GM12865 (cell line): ENCODE data around the gene CCDC154.

Experiments
- DNase-seq: peaks from one replicate; pipeline ENCODE4 v3.0.0; 2010; ENCODE audit warnings: low read depth
- H3K4me3 ChIP-seq: 2 replicates; pipeline ENCODE4 v1.5.1; 2011; ENCODE audit warnings: mild to moderate bottlenecking, low read depth, low read length, control low read depth
- TF ChIP-seq, protein P1 (sequence below): IDR thresholded peaks from 2 replicates; pipeline ENCODE4 v1.5.1; 2011; ENCODE audit warnings: low read length, control low read depth, low read depth, inconsistent platforms; ENCODE audit not compliant: insufficient read depth; ENCODE audit errors: missing control alignments

CCDC154 gene

DNA sequence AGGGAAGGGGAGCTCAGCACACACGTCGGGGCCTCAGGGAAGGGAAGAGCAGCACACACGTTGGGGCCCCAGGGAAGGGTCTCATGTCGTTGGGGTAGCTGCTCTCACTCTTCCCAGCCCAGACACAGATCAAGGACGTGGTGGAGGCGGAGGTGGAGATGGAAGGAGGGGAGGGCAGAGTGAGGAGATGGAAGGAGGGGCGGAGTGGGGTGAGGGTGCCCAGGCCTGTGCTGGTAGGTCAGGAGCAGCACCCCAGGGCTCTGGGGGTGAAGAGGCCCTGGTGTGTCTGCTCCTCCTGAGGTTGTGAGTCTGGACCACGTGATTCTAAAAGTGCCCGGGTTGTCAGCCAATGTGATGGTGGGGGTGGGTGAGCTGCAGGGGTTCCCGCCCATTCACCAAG, 15.6 kb upstream of the CCDC154 start:
- no peak for DNase-seq
- TF ChIP-seq, protein P1, sequence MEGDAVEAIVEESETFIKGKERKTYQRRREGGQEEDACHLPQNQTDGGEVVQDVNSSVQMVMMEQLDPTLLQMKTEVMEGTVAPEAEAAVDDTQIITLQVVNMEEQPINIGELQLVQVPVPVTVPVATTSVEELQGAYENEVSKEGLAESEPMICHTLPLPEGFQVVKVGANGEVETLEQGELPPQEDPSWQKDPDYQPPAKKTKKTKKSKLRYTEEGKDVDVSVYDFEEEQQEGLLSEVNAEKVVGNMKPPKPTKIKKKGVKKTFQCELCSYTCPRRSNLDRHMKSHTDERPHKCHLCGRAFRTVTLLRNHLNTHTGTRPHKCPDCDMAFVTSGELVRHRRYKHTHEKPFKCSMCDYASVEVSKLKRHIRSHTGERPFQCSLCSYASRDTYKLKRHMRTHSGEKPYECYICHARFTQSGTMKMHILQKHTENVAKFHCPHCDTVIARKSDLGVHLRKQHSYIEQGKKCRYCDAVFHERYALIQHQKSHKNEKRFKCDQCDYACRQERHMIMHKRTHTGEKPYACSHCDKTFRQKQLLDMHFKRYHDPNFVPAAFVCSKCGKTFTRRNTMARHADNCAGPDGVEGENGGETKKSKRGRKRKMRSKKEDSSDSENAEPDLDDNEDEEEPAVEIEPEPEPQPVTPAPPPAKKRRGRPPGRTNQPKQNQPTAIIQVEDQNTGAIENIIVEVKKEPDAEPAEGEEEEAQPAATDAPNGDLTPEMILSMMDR = no peak
- no peak overlapping the region for H3K4me3 ChIP-seq

DNA sequence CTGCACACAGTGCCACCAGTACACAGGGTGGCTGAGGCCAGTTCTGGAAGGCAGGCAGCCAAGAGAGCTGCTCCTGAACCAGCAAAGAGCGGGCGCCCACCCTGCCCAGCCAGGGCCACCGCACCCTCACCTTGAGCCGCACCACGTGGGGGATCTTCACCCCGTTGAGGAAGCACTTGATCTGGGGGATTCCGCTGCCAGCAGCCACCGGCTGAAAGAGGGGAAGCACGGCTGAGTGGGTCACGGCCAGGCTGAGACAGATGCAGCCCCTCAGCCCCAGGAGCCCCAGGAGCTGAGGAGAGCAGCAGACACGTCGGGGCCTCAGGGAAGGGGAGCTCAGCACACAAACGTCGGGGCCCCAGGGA, 14.6 kb upstream of the CCDC154 start:
- no peak overlapping the region for H3K4me3 ChIP-seq
- TF ChIP-seq, protein P1 = no peak

DNA sequence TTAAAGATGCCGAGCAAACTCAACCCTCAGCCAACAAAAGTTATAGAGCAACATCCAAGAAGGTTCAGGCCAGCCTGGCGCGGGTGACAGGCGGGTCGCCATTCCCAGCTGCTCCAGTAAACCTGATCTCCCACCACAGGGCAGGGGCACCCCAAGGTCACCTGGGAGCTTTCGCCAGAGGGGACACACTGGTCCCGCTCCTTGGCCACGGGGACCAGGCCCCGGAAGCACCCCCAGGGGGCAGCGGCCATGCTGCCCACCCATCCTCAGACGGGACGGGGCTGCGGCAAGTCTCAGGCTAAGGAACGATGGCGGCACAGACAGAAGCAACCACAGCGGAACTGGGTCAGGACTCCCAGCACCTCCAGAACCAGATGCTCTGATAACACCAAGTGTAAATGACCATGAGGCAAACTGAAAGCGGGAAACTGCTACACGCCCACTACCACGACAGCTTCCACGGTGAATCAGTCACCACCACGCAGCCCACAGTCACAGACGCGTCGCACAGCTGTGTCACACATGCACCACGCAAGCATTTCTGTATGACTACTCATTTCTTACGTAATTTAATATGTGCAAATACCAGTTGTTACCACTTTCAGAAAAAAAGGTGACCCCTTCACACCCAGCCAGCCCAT, 14.1 kb upstream of the CCDC154 start:
- DNase-seq = peak; percentile 28
- H3K4me3 ChIP-seq = no peak overlapping the region

More for the DNA sequence above, 14.6 kb upstream of the CCDC154 start:
- DNase-seq = peak; percentile 52

GRCh38 chr16:1457489-1458245, 13.3 kb upstream of the CCDC154 start:
- TF ChIP-seq, protein P1 = no peak
- no peak for DNase-seq
- no peak overlapping the region for H3K4me3 ChIP-seq

More for the DNA sequence above, 14.1 kb upstream of the CCDC154 start:
- TF ChIP-seq, protein P1 = no peak

GRCh38 chr16:1456951-1457350, 12.6 kb upstream of the CCDC154 start:
- TF ChIP-seq, protein P1 = no peak
- no peak for DNase-seq
- no peak overlapping the region for H3K4me3 ChIP-seq

- H3K4me3 ChIP-seq = no peak overlapping the region
- TF ChIP-seq, protein P1 = no peak
- no peak for DNase-seq
Observed at GRCh38 chr16:1455190-1456171, 11.1 kb upstream of the CCDC154 start.
